SU-DHL-6 (cell line): ENCODE data around the gene BCAR1.
"Not testable (repeated sequence)": the region's sequence is repeated elsewhere in the genome, so short reads cannot be mapped to it uniquely, and the experiment has no call there.

Experiments used
- H2AFZ ChIP-seq: fragments of 200-600 bp; sonication (generic); 2 replicates; pipeline ENCODE4 v1.6.1; 2014; ENCODE audit warnings: low read depth, mild to moderate bottlenecking, moderate library complexity, mixed read lengths, antibody characterized with exemption, low read length; ENCODE audit not compliant: severe bottlenecking
- H3F3A ChIP-seq: fragments of 200-600 bp; shearing (Covaris generic); 2 replicates; pipeline ENCODE4 v1.6.0; 2016; ENCODE audit warnings: antibody characterized with exemption, mild to moderate bottlenecking; ENCODE audit not compliant: insufficient read depth
- H3K27ac ChIP-seq: fragments of 200-600 bp; sonication (generic); 2 replicates; pipeline ENCODE4 v1.5.1; 2016; ENCODE audit warnings: low read depth, mild to moderate bottlenecking, low read length, moderate library complexity, mixed read lengths
- H3K27me3 ChIP-seq: fragments of 200-600 bp; sonication (generic), shearing (Covaris generic); 2 replicates; pipeline ENCODE4 v1.6.0; 2014; ENCODE audit warnings: mild to moderate bottlenecking, low read length
- H3K36me3 ChIP-seq: fragments of 200-600 bp; sonication (generic); 2 replicates; pipeline ENCODE4 v1.6.1; 2014; ENCODE audit warnings: mild to moderate bottlenecking, low read length, mixed read lengths
- H3K4me2 ChIP-seq: fragments of 300-600, 200-600 bp; shearing (Covaris generic), sonication (generic); 2 replicates; pipeline ENCODE4 v1.6.0; 2014; ENCODE audit warnings: low read length, low read depth, mild to moderate bottlenecking; ENCODE audit not compliant: poor library complexity, severe bottlenecking
- H3K4me3 ChIP-seq: fragments of 200-600 bp; sonication (generic); 2 replicates; pipeline ENCODE4 v1.5.1; 2014; ENCODE audit warnings: antibody characterized with exemption, low read length, mild to moderate bottlenecking, mixed read lengths; ENCODE audit not compliant: insufficient read depth, poor library complexity, severe bottlenecking
- H3K79me2 ChIP-seq: fragments of 200-600 bp; sonication (generic); 2 replicates; pipeline ENCODE4 v1.6.1; 2014; ENCODE audit warnings: mild to moderate bottlenecking, low read length, moderate library complexity; ENCODE audit not compliant: insufficient read depth
- H3K9ac ChIP-seq: fragments of 200-600 bp; sonication (generic); 2 replicates; pipeline ENCODE4 v1.7.0; 2014; ENCODE audit warnings: mild to moderate bottlenecking, low read length
- H3K9me2 ChIP-seq: fragments of 200-600 bp; sonication (generic); replicated peaks from 2 replicates; pipeline ENCODE4 v1.6.1; 2014; ENCODE audit warnings: low read length; ENCODE audit not compliant: insufficient read depth
- H3K9me3 ChIP-seq: fragments of 200-600 bp; sonication (generic); 2 replicates; pipeline ENCODE4 v1.6.1; 2014; ENCODE audit warnings: low read length, mixed read lengths; ENCODE audit not compliant: insufficient read depth
- H4K20me1 ChIP-seq: fragments of 200-600 bp; sonication (generic); 2 replicates; pipeline ENCODE4 v1.6.1; 2014; ENCODE audit warnings: low read depth, mild to moderate bottlenecking, antibody characterized with exemption, low read length, moderate library complexity, mixed read lengths
- CTCF ChIP-seq: fragments of 200-600 bp; sonication (generic); IDR thresholded peaks from one replicate; pipeline ENCODE4 v1.5.1; 2017; ENCODE audit warnings: antibody characterized with exemption, mild to moderate bottlenecking, low read length, moderate library complexity; ENCODE audit not compliant: insufficient read depth, poor library complexity, severe bottlenecking
- EZH2phosphoT487 ChIP-seq: fragments of 200-600 bp; sonication (generic), shearing (Covaris generic); conservative IDR thresholded peaks from 2 replicates; pipeline ENCODE4 v1.6.1; 2018; ENCODE audit warnings: mild to moderate bottlenecking, antibody characterized with exemption, low read length, moderate library complexity, mixed read lengths

Gene BCAR1

GRCh38 chr16:75204905-75205304 lies 46.5 kb downstream of the BCAR1 start:
- not testable (repeated sequence) for H4K20me1 ChIP-seq, H3K4me2 ChIP-seq, H3K27me3 ChIP-seq, H3K9ac ChIP-seq, H3K36me3 ChIP-seq, H3K27ac ChIP-seq, H3K9me2 ChIP-seq, H2AFZ ChIP-seq, H3K79me2 ChIP-seq, H3K4me3 ChIP-seq, H3K9me3 ChIP-seq, H3F3A ChIP-seq

GRCh38 chr16:75204410-75204758 lies 47.0 kb downstream of the BCAR1 start:
- TF ChIP-seq CTCF (no peak), EZH2phosphoT487 (no peak)
- H3K27ac ChIP-seq, result no peak overlapping the region
- H3K9me3 ChIP-seq, result no peaks in the 10 kb centered on the region
- H2AFZ ChIP-seq, result no peak overlapping the region
- H3K4me2 ChIP-seq, result no peak overlapping the region
- H3F3A ChIP-seq, result no peaks in the 10 kb centered on the region
- no peaks in the 10 kb centered on the region for H3K36me3 ChIP-seq
- no peak overlapping the region for H3K9ac ChIP-seq
- H3K4me3 ChIP-seq, result no peak overlapping the region
- H3K79me2 ChIP-seq, result no peaks in the 10 kb centered on the region
- H3K9me2 ChIP-seq, result no peaks in the 10 kb centered on the region
- H4K20me1 ChIP-seq, result no peaks in the 10 kb centered on the region
- H3K27me3 ChIP-seq, result no peaks in the 10 kb centered on the region

GRCh38 chr16:75203667-75204409 lies 47.6 kb downstream of the BCAR1 start:
- H3K9ac ChIP-seq, result no peak overlapping the region
- H3K4me2 ChIP-seq, result no peak overlapping the region
- no peaks in the 10 kb centered on the region for H3K9me2 ChIP-seq
- no peaks in the 10 kb centered on the region for H3K27me3 ChIP-seq
- no peaks in the 10 kb centered on the region for H4K20me1 ChIP-seq
- no peaks in the 10 kb centered on the region for H3K36me3 ChIP-seq
- H3K79me2 ChIP-seq, result no peaks in the 10 kb centered on the region
- H2AFZ ChIP-seq, result no peak overlapping the region
- no peak overlapping the region for H3K27ac ChIP-seq
- H3K9me3 ChIP-seq, result no peaks in the 10 kb centered on the region
- H3K4me3 ChIP-seq, result no peak overlapping the region
- TF ChIP-seq EZH2phosphoT487 (no peak), CTCF (no peak)
- no peaks in the 10 kb centered on the region for H3F3A ChIP-seq

- Histone ChIP-seq H3K27ac (no peak overlapping the region), H3K4me2 (no peak overlapping the region), H3K36me3 (no peaks in the 10 kb centered on the region), H4K20me1 (no peaks in the 10 kb centered on the region), H3K9me2 (no peaks in the 10 kb centered on the region), H3K9ac (no peak overlapping the region), H3F3A (no peaks in the 10 kb centered on the region), H3K79me2 (no peaks in the 10 kb centered on the region), H3K9me3 (no peaks in the 10 kb centered on the region), H3K4me3 (no peak overlapping the region), H3K27me3 (no peaks in the 10 kb centered on the region), H2AFZ (no peak overlapping the region)
- no peak for TF ChIP-seq EZH2phosphoT487
- no peak for TF ChIP-seq CTCF
These were observed 48.3 kb downstream of the BCAR1 start for GRCh38 chr16:75203096-75203495.
